ENCODE results near the gene TNNT2.

TNNT2 gene

DNA sequence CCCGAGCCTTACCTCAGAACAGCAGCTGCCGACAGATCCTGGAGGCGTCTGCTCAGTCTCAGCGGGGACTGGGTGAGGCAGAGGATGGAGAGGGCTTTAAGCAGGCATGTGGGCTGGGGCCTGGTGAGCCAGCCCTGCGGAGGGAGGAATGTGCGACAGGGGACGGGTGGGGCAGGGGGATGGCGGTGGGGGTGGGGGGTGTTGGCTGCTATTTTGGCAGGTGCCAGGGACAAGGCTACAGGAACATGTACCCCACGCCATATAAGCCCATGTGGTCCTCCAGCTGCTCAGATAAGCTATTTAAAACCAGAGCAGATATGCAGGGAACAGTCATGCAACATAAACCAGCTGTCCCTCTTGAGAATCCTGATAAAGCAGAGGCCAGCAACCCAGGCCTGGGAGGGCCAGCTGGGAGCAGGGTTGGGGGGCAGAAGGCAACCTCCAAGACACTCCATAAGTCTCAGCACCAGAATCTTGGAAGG, at the start of gene TNNT2:
Gene TNNT2 (minus strand): TSS at position 70 of the 482 bp plus-strand sequence. CDS start 4,426 bp downstream, outside the sequence.
- DNase-seq (ENCODE audit: low read depth, low spot score): no peak

GRCh38 chr1:201426479-201427310, 49.2 kb upstream of the TNNT2 start:
- DNase-seq (ENCODE audit: low read depth, low spot score): no peak

DNA sequence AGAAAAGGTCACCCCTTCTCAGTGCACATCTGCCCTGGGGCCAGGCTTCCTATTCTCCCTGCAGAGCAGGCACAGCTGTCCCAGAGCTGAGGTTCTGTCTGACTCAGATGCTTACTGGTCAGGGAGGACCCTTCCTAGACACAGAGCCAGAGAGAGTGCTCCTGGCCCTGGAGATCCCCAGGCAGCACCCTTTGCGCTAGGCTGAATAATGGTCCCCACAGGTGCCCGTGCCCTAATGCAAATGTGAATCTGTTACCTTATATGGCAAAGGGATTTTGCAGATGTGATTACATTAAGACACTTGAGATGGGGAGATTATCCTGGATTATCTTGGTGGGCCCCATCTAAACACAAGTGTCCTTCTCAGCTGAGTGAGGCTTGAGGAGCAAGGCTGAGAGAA, 46.7 kb upstream of the TNNT2 start:
- DNase-seq (ENCODE audit: low read depth, low spot score): no peak

- no peak for DNase-seq (ENCODE audit: low read depth, low spot score)
Measured at GRCh38 chr1:201423655-201424054, 46.2 kb upstream of the TNNT2 start.

GRCh38 chr1:201422436-201423030, 45.1 kb upstream of the TNNT2 start:
- no peak for DNase-seq (ENCODE audit: low read depth, low spot score)

- no peak for DNase-seq (ENCODE audit: low read depth, low spot score)
Measured at GRCh38 chr1:201422026-201422425, 44.5 kb upstream of the TNNT2 start.

DNA sequence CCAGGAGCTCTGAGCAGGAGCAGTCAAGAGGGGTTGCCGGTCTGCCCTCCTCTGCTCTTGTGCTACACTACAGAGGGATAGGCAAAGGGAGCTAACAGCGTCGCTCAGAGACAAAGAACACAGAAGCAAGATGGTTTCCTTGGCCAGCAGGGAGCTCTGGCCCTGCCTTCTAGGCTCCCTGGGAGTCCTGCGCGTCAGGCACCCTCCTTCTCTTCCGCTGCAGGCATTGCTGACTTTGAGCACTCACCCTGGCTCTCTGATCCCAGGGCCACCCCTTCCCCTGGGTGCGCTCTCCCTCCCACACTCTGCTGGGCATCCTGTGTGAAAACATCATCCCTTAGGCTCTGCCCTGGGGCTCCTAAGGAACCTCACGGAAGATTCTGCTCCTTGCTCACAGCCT, 43.6 kb upstream of the TNNT2 start:
- DNase-seq (ENCODE audit: low read depth, low spot score): no peak

- no peak for DNase-seq (ENCODE audit: low read depth, low spot score)
Measured at GRCh38 chr1:201420608-201421002, 43.1 kb upstream of the TNNT2 start.

GRCh38 chr1:201419746-201420607, 42.5 kb upstream of the TNNT2 start:
- no peak for DNase-seq (ENCODE audit: low read depth, low spot score)

DNA sequence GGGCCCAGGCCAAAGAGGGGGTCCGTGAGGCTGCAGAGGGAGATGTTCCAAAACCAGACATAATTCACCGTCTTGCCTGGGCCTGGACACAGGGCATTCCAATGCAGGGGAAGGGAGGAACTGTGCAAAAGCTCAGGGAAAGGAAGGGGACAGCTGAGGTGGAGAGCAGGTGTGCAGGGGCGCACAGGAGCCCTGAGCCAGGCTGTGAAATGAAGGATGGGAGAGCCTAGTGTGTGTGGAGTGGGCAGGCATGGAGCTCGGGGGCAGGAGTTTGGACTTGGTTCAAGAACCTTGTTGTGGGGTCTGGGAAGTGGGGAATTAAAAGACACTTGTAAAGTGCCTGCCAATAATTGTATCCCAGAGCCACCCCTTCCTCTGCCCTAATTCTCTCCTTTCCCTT, 41.8 kb upstream of the TNNT2 start:
- no peak for DNase-seq (ENCODE audit: low read depth, low spot score)

GRCh38 chr1:201418461-201418860, 41.0 kb upstream of the TNNT2 start:
- DNase-seq (ENCODE audit: low read depth, low spot score): no peak

GRCh38 chr1:201414051-201414738, 36.7 kb upstream of the TNNT2 start:
- no peak for DNase-seq (ENCODE audit: low read depth, low spot score)

GRCh38 chr1:201411292-201411691, 33.8 kb upstream of the TNNT2 start:
- no peak for DNase-seq (ENCODE audit: low read depth, low spot score)

GRCh38 chr1:201409440-201409839, 32.0 kb upstream of the TNNT2 start:
- no peak for DNase-seq (ENCODE audit: low read depth, low spot score)

DNA sequence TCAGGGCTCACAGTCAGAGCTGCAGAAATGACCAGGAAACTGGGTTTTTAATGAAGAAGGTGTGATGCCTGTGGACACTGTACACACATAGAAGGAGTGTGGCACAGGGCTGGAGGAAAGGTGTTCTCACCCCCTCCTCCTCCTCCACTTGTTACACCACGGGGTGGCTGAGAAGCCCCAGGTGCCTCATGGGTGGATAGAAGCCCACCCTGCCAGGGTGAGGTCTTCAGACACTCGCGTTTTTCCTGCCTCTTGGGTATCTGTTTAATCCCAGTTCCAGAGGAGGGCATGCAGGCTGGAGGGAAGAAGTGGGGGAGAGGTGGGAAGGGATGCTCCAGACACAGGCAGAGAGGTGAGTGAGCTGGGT, 31.3 kb upstream of the TNNT2 start:
- no peak for DNase-seq (ENCODE audit: low read depth, low spot score)

DNA sequence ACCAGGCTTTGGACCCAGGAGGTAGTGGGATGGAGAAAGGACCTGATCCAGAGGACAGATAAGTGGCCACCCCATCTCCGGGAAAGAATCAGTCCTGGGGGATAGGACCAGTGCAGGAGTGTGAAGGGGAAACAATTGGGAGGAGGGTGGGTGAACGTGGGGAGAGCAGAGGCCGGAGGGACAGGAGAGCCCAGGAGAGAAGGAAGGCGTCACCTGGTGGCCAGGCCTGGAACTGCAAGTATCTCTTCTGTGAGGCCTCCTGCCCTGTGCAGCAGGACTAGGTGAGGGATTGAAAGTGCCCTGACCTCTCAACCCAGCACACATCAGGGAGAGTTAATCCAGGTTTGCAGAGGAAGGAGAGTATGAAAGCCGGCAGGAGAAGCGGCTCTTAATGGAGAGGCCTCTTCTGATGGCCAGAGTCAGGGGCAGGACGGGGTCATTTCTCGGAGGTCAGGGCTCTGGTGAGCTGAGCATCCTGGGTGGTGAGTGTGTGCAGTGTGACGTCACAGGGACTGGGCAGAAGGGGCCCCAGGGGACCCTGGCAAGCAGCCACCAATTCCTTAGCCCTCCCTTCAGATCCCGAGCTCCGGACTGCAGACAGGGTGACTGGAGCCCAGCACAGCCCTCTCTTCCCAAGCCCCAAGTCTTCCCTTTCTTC, 30.8 kb upstream of the TNNT2 start:
- peak; percentile 38 for DNase-seq (ENCODE audit: low read depth, low spot score)

DNA sequence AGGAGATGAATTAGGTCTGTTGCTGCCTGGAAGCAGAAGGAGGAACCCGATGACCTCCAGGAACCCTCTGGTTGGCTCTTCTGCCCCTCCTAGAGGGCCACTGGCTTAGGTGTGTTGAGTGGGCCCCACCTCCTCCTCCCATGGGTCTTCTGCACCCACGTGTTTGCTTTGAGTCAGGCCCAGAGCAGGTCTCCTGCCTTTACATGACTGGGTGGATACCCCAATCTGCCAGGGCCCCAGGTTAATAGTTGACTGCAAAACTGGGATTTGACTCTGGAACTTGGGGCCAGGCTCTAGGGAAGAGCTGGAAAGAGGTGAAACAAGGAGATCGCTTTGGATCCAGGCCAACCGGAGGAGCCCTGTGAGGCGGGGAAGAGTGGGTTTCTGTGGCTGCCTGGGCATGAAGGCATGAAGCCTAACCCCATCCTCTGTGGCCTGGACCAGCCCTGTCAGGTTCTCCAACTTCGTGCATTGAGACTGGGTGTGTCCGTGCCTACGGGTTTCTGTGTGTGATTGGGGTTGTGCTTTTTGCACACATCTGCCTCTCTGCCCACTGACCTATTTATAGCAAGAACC, 29.4 kb upstream of the TNNT2 start:
- DNase-seq (ENCODE audit: low read depth, low spot score): no peak

DNA sequence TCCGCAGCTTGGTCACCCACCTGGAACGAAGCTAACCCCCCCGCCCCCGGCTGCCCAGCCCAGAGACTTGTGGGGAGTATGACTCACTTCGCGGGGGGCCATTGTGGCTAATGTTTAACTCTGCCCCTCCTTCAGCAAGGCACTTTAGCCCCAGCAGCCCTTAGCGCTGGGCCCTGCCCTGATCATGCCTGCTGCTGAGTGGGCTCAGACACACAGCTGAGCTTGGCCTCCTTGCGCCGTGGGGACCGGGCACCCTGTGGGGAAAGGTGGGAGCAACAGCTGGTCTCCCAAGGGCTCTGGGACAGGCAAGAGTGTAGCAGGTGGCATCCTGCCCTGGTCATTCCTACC, 28.0 kb upstream of the TNNT2 start:
- no peak for DNase-seq (ENCODE audit: low read depth, low spot score)

- no peak for DNase-seq (ENCODE audit: low read depth, low spot score)
Measured at GRCh38 chr1:201404722-201405483, 27.4 kb upstream of the TNNT2 start.

DNA sequence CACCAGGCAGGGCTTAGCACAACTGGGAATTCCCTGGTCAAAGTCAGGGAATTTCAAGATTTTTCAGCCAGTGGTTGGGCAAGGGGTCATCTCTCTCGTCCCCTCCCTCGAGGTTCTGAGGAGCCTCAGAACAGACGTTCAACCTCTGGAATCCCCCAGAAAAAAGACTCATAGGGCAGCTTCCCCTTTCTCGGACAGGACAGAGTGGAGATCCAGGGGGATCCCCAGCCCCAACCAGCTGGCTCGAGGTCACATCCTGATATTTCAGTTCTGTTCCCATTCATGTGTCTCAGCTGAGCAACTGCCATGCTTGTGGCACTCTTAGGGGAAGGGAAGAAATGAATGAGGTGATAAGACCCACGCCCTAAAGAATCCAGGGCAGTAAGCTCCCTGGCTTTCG, 26.6 kb upstream of the TNNT2 start:
- DNase-seq (ENCODE audit: low read depth, low spot score): no peak

Measured in activated naive CD8-positive, alpha-beta T cell treated with anti-CD3 and anti-CD28 coated beads, Interleukin-2, amount 50 U/mL, for 16 hours (primary cell).